Measurements from ENCODE around the gene MPRIP.

Gene MPRIP

GRCh38 chr17:17035920-17036523 lies 6.2 kb upstream of the MPRIP start:
- Histone ChIP-seq H4K8ac (ENCODE audit: low read depth, low read length) (no peak overlapping the region), H2AK5ac (ENCODE audit: low read length) (no peak overlapping the region), H3K4me1 (ENCODE audit: control insufficient read depth, low read depth, low read length) (no peaks in the 10 kb centered on the region), H2BK120ac (ENCODE audit: low read depth, low read length) (no peak overlapping the region), H4K5ac (ENCODE audit: low read length) (no peak overlapping the region), H3K27me3 (ENCODE audit: insufficient read depth, low read length, poor library complexity) (no peaks in the 10 kb centered on the region), H3K4me3 (ENCODE audit: low read length) (no peak overlapping the region), H3K79me2 (ENCODE audit: control insufficient read depth, insufficient read depth, low read length) (no peaks in the 10 kb centered on the region), H3K4me2 (ENCODE audit: low read length) (no peak overlapping the region), H3K27ac (ENCODE audit: low read depth, low read length) (no peak overlapping the region), H2BK15ac (replicated peaks; ENCODE audit: low read depth) (no peak overlapping the region), H3K4ac (ENCODE audit: low read depth, low read length) (no peak overlapping the region), H3K56ac (ENCODE audit: low read length) (no peak overlapping the region), H3K23ac (ENCODE audit: low read length) (no peak overlapping the region), H3K18ac (ENCODE audit: low read length) (no peak overlapping the region), H3K79me1 (ENCODE audit: low read length) (no peaks in the 10 kb centered on the region), H3K9ac (ENCODE audit: low read length) (no peak overlapping the region), H2BK5ac (ENCODE audit: low read length) (no peak overlapping the region), H3K36me3 (ENCODE audit: control insufficient read depth, insufficient read depth, low read length) (no peaks in the 10 kb centered on the region)
- no CpG with 5 or more reads among the region's 12 CpGs for WGBS (ENCODE audit: extremely low coverage, insufficient coverage, low lambda C conversion rate)
- DNase-seq, result no peak

GRCh38 chr17:17036524-17036998 lies 5.7 kb upstream of the MPRIP start:
- H3K23ac ChIP-seq (ENCODE audit: low read length), result no peak overlapping the region
- no peaks in the 10 kb centered on the region for H3K27me3 ChIP-seq (ENCODE audit: insufficient read depth, low read length, poor library complexity)
- no peak overlapping the region for H3K27ac ChIP-seq (ENCODE audit: low read depth, low read length)
- no peak overlapping the region for H3K56ac ChIP-seq (ENCODE audit: low read length)
- no peak overlapping the region for H3K4me2 ChIP-seq (ENCODE audit: low read length)
- no peak overlapping the region for H2AK5ac ChIP-seq (ENCODE audit: low read length)
- H3K79me2 ChIP-seq (ENCODE audit: control insufficient read depth, insufficient read depth, low read length), result no peaks in the 10 kb centered on the region
- H2BK5ac ChIP-seq (ENCODE audit: low read length), result no peak overlapping the region
- no peak overlapping the region for H3K4ac ChIP-seq (ENCODE audit: low read depth, low read length)
- H3K4me3 ChIP-seq (ENCODE audit: low read length), result no peak overlapping the region
- H2BK120ac ChIP-seq (ENCODE audit: low read depth, low read length), result no peak overlapping the region
- H3K36me3 ChIP-seq (ENCODE audit: control insufficient read depth, insufficient read depth, low read length), result no peaks in the 10 kb centered on the region
- H3K4me1 ChIP-seq (ENCODE audit: control insufficient read depth, low read depth, low read length), result peaks cover 2% of the 10 kb centered on the region
- no peaks in the 10 kb centered on the region for H3K79me1 ChIP-seq (ENCODE audit: low read length)
- H4K5ac ChIP-seq (ENCODE audit: low read length), result no peak overlapping the region
- no CpG with 5 or more reads among the region's 10 CpGs for WGBS (ENCODE audit: extremely low coverage, insufficient coverage, low lambda C conversion rate)
- H3K18ac ChIP-seq (ENCODE audit: low read length), result no peak overlapping the region
- H3K9ac ChIP-seq (ENCODE audit: low read length), result no peak overlapping the region
- no peak overlapping the region for H4K8ac ChIP-seq (ENCODE audit: low read depth, low read length)
- H2BK15ac ChIP-seq (replicated peaks; ENCODE audit: low read depth), result no peak overlapping the region
- DNase-seq, result no peak

- no peak overlapping the region for H3K27ac ChIP-seq (ENCODE audit: low read depth, low read length)
- H2BK120ac ChIP-seq (ENCODE audit: low read depth, low read length), result no peak overlapping the region
- H2AK5ac ChIP-seq (ENCODE audit: low read length), result no peak overlapping the region
- H3K4me3 ChIP-seq (ENCODE audit: low read length), result no peak overlapping the region
- H3K23ac ChIP-seq (ENCODE audit: low read length), result no peak overlapping the region
- peaks cover 10% of the 10 kb centered on the region for H3K4me1 ChIP-seq (ENCODE audit: control insufficient read depth, low read depth, low read length)
- H3K18ac ChIP-seq (ENCODE audit: low read length), result no peak overlapping the region
- H3K56ac ChIP-seq (ENCODE audit: low read length), result no peak overlapping the region
- no peak overlapping the region for H4K5ac ChIP-seq (ENCODE audit: low read length)
- no peak overlapping the region for H3K9ac ChIP-seq (ENCODE audit: low read length)
- H3K27me3 ChIP-seq (ENCODE audit: insufficient read depth, low read length, poor library complexity), result no peaks in the 10 kb centered on the region
- DNase-seq, result no peak
- H4K8ac ChIP-seq (ENCODE audit: low read depth, low read length), result no peak overlapping the region
- peaks cover 21% of the 10 kb centered on the region for H3K79me2 ChIP-seq (ENCODE audit: control insufficient read depth, insufficient read depth, low read length)
- H3K4me2 ChIP-seq (ENCODE audit: low read length), result no peak overlapping the region
- no peak overlapping the region for H3K4ac ChIP-seq (ENCODE audit: low read depth, low read length)
- H3K79me1 ChIP-seq (ENCODE audit: low read length), result peaks cover 9% of the 10 kb centered on the region
- H3K36me3 ChIP-seq (ENCODE audit: control insufficient read depth, insufficient read depth, low read length), result no peaks in the 10 kb centered on the region
- H2BK15ac ChIP-seq (replicated peaks; ENCODE audit: low read depth), result no peak overlapping the region
- no peak overlapping the region for H2BK5ac ChIP-seq (ENCODE audit: low read length)
- WGBS (ENCODE audit: extremely low coverage, insufficient coverage, low lambda C conversion rate), result no CpG with 5 or more reads among the region's 6 CpGs
Observed at GRCh38 chr17:17039911-17040310, 2.3 kb upstream of the MPRIP start.

GRCh38 chr17:17041018-17041521 lies 1.2 kb upstream of the MPRIP start:
- Histone ChIP-seq H3K4ac (ENCODE audit: low read depth, low read length) (no peak overlapping the region), H3K4me1 (ENCODE audit: control insufficient read depth, low read depth, low read length) (peaks cover 15% of the 10 kb centered on the region), H3K27me3 (ENCODE audit: insufficient read depth, low read length, poor library complexity) (no peaks in the 10 kb centered on the region), H2BK120ac (ENCODE audit: low read depth, low read length) (no peak overlapping the region), H3K23ac (ENCODE audit: low read length) (no peak overlapping the region), H3K79me2 (ENCODE audit: control insufficient read depth, insufficient read depth, low read length) (peaks cover 31% of the 10 kb centered on the region), H4K8ac (ENCODE audit: low read depth, low read length) (no peak overlapping the region), H4K5ac (ENCODE audit: low read length) (no peak overlapping the region), H2AK5ac (ENCODE audit: low read length) (no peak overlapping the region), H3K18ac (ENCODE audit: low read length) (no peak overlapping the region), H2BK5ac (ENCODE audit: low read length) (no peak overlapping the region), H3K79me1 (ENCODE audit: low read length) (peaks cover 12% of the 10 kb centered on the region), H3K36me3 (ENCODE audit: control insufficient read depth, insufficient read depth, low read length) (no peaks in the 10 kb centered on the region), H2BK15ac (replicated peaks; ENCODE audit: low read depth) (no peak overlapping the region), H3K9ac (ENCODE audit: low read length) (no peak overlapping the region), H3K4me2 (ENCODE audit: low read length) (no peak overlapping the region), H3K56ac (ENCODE audit: low read length) (no peak overlapping the region), H3K27ac (ENCODE audit: low read depth, low read length) (no peak overlapping the region), H3K4me3 (ENCODE audit: low read length) (no peak overlapping the region)
- whole genome bisulfite sequencing (ENCODE audit: extremely low coverage, insufficient coverage, low lambda C conversion rate), result no CpG with 5 or more reads among the region's 5 CpGs
- peak; percentile 67 for DNase-seq

- peak; percentile 99 for DNase-seq
- Histone ChIP-seq H3K56ac (ENCODE audit: low read length) (peak overlapping the region; percentile 94), H2AK5ac (ENCODE audit: low read length) (no peak overlapping the region), H4K8ac (ENCODE audit: low read depth, low read length) (no peak overlapping the region), H3K27me3 (ENCODE audit: insufficient read depth, low read length, poor library complexity) (no peaks in the 10 kb centered on the region), H3K4ac (ENCODE audit: low read depth, low read length) (no peak overlapping the region), H3K4me3 (ENCODE audit: low read length) (peak overlapping the region; percentile 54), H3K23ac (ENCODE audit: low read length) (no peak overlapping the region), H3K79me1 (ENCODE audit: low read length) (peaks cover 12% of the 10 kb centered on the region), H3K79me2 (ENCODE audit: control insufficient read depth, insufficient read depth, low read length) (peaks cover 38% of the 10 kb centered on the region), H4K5ac (ENCODE audit: low read length) (no peak overlapping the region), H3K18ac (ENCODE audit: low read length) (no peak overlapping the region), H3K4me1 (ENCODE audit: control insufficient read depth, low read depth, low read length) (peaks cover 15% of the 10 kb centered on the region), H2BK120ac (ENCODE audit: low read depth, low read length) (no peak overlapping the region), H3K27ac (ENCODE audit: low read depth, low read length) (no peak overlapping the region), H3K4me2 (ENCODE audit: low read length) (peak overlapping the region; percentile 93), H2BK15ac (replicated peaks; ENCODE audit: low read depth) (no peak overlapping the region), H3K36me3 (ENCODE audit: control insufficient read depth, insufficient read depth, low read length) (no peaks in the 10 kb centered on the region), H2BK5ac (ENCODE audit: low read length) (no peak overlapping the region), H3K9ac (ENCODE audit: low read length) (peak overlapping the region; percentile 78)
- no CpG with 5 or more reads among the region's 44 CpGs for WGBS (ENCODE audit: extremely low coverage, insufficient coverage, low lambda C conversion rate)
Observed at GRCh38 chr17:17041571-17042383, 480 bp upstream of the MPRIP start.
